ENCODE measurements around the gene ROPN1. TPM values are rescaled to one million over a fixed set of nuclear protein-coding genes. Genes with fewer than 3 reads are reported as not detected.

The ROPN1 gene
- total RNA-seq, 3 donors from 2014 or later (not counting 1 experiment from before 2014, with no cell fraction given): not detected

DNA sequence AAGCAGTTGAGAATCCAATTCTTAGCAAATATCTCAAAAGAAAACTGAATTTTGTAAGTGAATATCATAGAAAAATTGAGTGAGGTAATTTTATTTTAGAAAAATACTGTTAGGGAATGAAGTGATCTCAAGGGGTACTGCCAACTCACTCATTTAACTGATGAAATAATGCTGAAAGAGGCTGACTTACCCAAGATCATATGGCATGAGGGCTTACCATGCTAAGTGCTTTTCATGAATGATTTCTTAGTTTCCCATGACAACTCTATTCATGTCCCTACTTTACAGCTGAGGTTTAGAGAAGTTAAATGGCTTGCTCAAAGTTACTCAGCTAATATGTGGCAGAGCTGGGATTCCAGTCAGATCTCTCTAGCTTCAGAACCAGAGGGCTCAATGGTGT lies 61.5 kb downstream of the ROPN1 start:
- Histone ChIP-seq H3K27me3 (ENCODE audit: control insufficient read depth, insufficient read depth, low read length) (no peaks in the 10 kb centered on the region), H3K4me3 (ENCODE audit: low read length) (no peak overlapping the region), H3K9me3 (ENCODE audit: control insufficient read depth, insufficient read depth, low read length) (no peaks in the 10 kb centered on the region), H3K27ac (ENCODE audit: low read length) (no peak overlapping the region), H3K36me3 (ENCODE audit: control insufficient read depth, insufficient read depth, low read length) (peaks cover 6% of the 10 kb centered on the region), H3K4me1 (ENCODE audit: control insufficient read depth, insufficient read depth, low read length) (no peaks in the 10 kb centered on the region)
- Mint-ChIP-seq H3K4me1 (no peaks in the 10 kb centered on the region), H3K4me3 (no peak overlapping the region), H3K9me3 (no peaks in the 10 kb centered on the region), H3K27me3 (ENCODE audit: low read depth in 2 of 2) (no peaks in the 10 kb centered on the region), H3K27ac (no peak overlapping the region), H3K36me3 (peaks cover 9% of the 10 kb centered on the region)
- intact Hi-C loops (cut with micrococcal nuclease): no loop called here
- TF ChIP-seq, protein P1, sequence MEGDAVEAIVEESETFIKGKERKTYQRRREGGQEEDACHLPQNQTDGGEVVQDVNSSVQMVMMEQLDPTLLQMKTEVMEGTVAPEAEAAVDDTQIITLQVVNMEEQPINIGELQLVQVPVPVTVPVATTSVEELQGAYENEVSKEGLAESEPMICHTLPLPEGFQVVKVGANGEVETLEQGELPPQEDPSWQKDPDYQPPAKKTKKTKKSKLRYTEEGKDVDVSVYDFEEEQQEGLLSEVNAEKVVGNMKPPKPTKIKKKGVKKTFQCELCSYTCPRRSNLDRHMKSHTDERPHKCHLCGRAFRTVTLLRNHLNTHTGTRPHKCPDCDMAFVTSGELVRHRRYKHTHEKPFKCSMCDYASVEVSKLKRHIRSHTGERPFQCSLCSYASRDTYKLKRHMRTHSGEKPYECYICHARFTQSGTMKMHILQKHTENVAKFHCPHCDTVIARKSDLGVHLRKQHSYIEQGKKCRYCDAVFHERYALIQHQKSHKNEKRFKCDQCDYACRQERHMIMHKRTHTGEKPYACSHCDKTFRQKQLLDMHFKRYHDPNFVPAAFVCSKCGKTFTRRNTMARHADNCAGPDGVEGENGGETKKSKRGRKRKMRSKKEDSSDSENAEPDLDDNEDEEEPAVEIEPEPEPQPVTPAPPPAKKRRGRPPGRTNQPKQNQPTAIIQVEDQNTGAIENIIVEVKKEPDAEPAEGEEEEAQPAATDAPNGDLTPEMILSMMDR (IDR thresholded peaks at IDR 0.05): no peak
- DNase-seq (no peak), ATAC-seq (no peak)

DNA sequence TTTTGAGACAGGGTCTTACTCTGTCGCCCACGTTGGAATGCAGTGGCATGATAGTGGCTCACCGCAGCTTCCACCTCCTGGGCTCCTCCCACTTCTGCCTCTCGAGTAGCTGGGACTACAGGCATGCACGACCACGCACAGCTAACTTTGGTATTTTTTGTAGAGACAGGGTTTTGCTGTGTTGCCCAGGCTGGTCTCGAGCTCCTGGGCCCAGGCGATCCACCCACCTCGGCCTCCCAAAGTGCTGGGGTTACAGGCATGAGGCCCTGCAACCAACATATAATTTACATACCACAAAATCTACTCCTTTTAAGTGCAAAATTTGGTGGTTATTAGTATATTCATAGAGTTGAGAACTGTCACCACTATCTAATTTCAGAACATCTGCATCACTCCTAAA lies 62.6 kb downstream of the ROPN1 start:
- Histone ChIP-seq H3K27me3 (ENCODE audit: control insufficient read depth, insufficient read depth, low read length) (no peaks in the 10 kb centered on the region), H3K27ac (ENCODE audit: low read length) (no peak overlapping the region), H3K4me3 (ENCODE audit: low read length) (no peak overlapping the region), H3K4me1 (ENCODE audit: control insufficient read depth, insufficient read depth, low read length) (no peaks in the 10 kb centered on the region), H3K36me3 (ENCODE audit: control insufficient read depth, insufficient read depth, low read length) (peaks cover 6% of the 10 kb centered on the region), H3K9me3 (ENCODE audit: control insufficient read depth, insufficient read depth, low read length) (no peaks in the 10 kb centered on the region)
- Mint-ChIP-seq H3K4me3 (no peak overlapping the region), H3K27ac (no peak overlapping the region), H3K9me3 (peaks cover under 1% of the 10 kb centered on the region in 2 donors), H3K36me3 (peaks cover 19% of the 10 kb centered on the region), H3K27me3 (ENCODE audit: low read depth in 2 of 2) (no peaks in the 10 kb centered on the region), H3K4me1 (no peaks in the 10 kb centered on the region)
- 94% methylated on average over 7 of the region's 9 CpGs for WGBS (ENCODE audit: insufficient coverage)
- DNase-seq (no peak), ATAC-seq (no peak)
- TF ChIP-seq, protein P1 (IDR thresholded peaks at IDR 0.05): no peak
- intact Hi-C loops (cut with micrococcal nuclease): no loop called here

DNA sequence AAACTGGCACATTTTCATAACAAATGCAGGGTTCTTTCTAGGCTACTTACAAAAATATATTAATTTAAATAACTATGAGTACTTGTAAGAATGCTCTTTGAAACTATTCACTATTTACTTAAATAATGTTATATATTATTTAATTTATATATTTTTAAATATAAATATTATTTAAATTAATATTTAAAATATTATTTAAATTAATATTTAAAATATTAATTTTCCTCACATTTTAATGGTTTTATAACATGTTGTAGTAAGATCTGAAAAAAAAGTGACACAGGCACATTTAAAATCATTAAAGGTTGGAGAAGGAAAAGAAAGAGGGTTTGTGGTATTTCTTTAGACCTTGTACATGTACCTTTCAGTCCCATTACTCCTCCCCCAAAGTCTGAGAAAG lies 65.5 kb downstream of the ROPN1 start:
- no peaks in the 10 kb centered on the region for H3K9me3 ChIP-seq (ENCODE audit: control insufficient read depth, insufficient read depth, low read length)
- intact Hi-C loops (cut with micrococcal nuclease): no loop called here
- H3K36me3 ChIP-seq (ENCODE audit: control insufficient read depth, insufficient read depth, low read length): peaks cover 5% of the 10 kb centered on the region
- no peak overlapping the region for H3K27ac ChIP-seq (ENCODE audit: low read length)
- DNase-seq (no peak), ATAC-seq (no peak)
- H3K27ac Mint-ChIP-seq: no peak overlapping the region
- no peaks in the 10 kb centered on the region for H3K4me1 ChIP-seq (ENCODE audit: control insufficient read depth, insufficient read depth, low read length)
- no peaks in the 10 kb centered on the region for H3K27me3 ChIP-seq (ENCODE audit: control insufficient read depth, insufficient read depth, low read length)
- no peak overlapping the region for H3K4me3 ChIP-seq (ENCODE audit: low read length)
- TF ChIP-seq, protein P1 (IDR thresholded peaks at IDR 0.05): no peak
- no peaks in the 10 kb centered on the region for H3K4me1 Mint-ChIP-seq
- H3K36me3 Mint-ChIP-seq: peaks cover 39% of the 10 kb centered on the region
- no peaks in the 10 kb centered on the region for H3K27me3 Mint-ChIP-seq (ENCODE audit: low read depth in 2 of 2)
- peaks cover 5 to 18% of the 10 kb centered on the region in 2 donors for H3K9me3 Mint-ChIP-seq
- no peak overlapping the region for H3K4me3 Mint-ChIP-seq

DNA sequence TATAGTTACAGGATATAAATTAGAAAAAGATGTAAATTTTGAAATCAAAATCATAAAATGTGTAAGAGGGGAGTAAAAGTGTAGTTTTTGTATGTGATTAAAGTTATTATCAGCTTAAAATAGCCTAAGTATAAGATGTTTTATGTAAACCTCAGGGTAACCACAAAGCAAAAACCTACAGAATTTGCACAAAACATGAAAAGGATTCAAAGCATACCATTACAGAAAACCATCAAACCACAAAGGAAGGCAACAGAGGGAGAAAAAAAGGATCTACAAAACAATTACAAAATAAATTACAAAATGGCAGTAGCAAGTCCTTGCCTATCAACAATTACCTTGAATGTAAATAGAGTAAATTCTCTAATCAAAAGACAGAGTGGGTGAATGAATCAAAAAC lies 71.1 kb downstream of the ROPN1 start:
- Histone ChIP-seq H3K27me3 (ENCODE audit: control insufficient read depth, insufficient read depth, low read length) (no peaks in the 10 kb centered on the region), H3K9me3 (ENCODE audit: control insufficient read depth, insufficient read depth, low read length) (peaks cover 7% of the 10 kb centered on the region), H3K27ac (ENCODE audit: low read length) (no peak overlapping the region), H3K4me1 (ENCODE audit: control insufficient read depth, insufficient read depth, low read length) (no peaks in the 10 kb centered on the region), H3K36me3 (ENCODE audit: control insufficient read depth, insufficient read depth, low read length) (peaks cover 8% of the 10 kb centered on the region), H3K4me3 (ENCODE audit: low read length) (no peak overlapping the region)
- TF ChIP-seq, protein P1 (IDR thresholded peaks at IDR 0.05): no peak
- intact Hi-C loops (cut with micrococcal nuclease): no loop called here
- Mint-ChIP-seq H3K36me3 (peaks cover 58% of the 10 kb centered on the region), H3K27me3 (ENCODE audit: low read depth in 2 of 2) (no peaks in the 10 kb centered on the region), H3K4me1 (no peaks in the 10 kb centered on the region), H3K9me3 (peaks cover 14 to 35% of the 10 kb centered on the region in 2 donors), H3K27ac (no peak overlapping the region), H3K4me3 (no peak overlapping the region)
- no peak for ATAC-seq
- no peak for DNase-seq
